Calu3 (cell line): ENCODE results near the gene MEGF8. TPM values are rescaled to one million over a fixed set of nuclear protein-coding genes. Genes with fewer than 3 reads are reported as not detected.
A peak's percentile ranks its signal among the peaks of the same experiment; 100 is the strongest.

ENCODE experiments used
- BruUV-seq: library from RNA; stranded (reverse); fragments of 400-500 nt; replicated peaks from 2 replicates; lab custom pipeline; 2021; lab: Mats Ljungman, UMichigan
- CTCF ChIA-PET: fragments of 300-600 bp; sonication (Branson Sonifier 250); formaldehyde crosslinking; loops from one replicate; lab custom pipeline; 2022; ENCODE audit warnings: antibody characterized with exemption; lab: Charles Lee
- DNase-seq: peaks from one replicate; pipeline ENCODE4 v3.0.0; 2022
- H3K27ac Mint-ChIP-seq: one replicate; pipeline ENCODE4 v1.8.0; 2022; ENCODE audit warnings: mixed read lengths; ENCODE audit not compliant: unreplicated experiment
- H3K27me3 Mint-ChIP-seq: one replicate; pipeline ENCODE4 v1.8.0; 2022; ENCODE audit warnings: mixed read lengths; ENCODE audit not compliant: unreplicated experiment
- H3K36me3 Mint-ChIP-seq: one replicate; pipeline ENCODE4 v1.8.0; 2022; ENCODE audit warnings: mild to moderate bottlenecking, moderate library complexity, mixed read lengths; ENCODE audit not compliant: insufficient read depth, unreplicated experiment
- H3K4me1 Mint-ChIP-seq: one replicate; pipeline ENCODE4 v1.8.0; 2022; ENCODE audit warnings: mild to moderate bottlenecking, low read depth, mixed read lengths; ENCODE audit not compliant: unreplicated experiment
- H3K4me3 Mint-ChIP-seq: one replicate; pipeline ENCODE4 v1.8.0; 2022; ENCODE audit warnings: mild to moderate bottlenecking, low read depth, moderate library complexity, mixed read lengths; ENCODE audit not compliant: unreplicated experiment
- H3K9me3 Mint-ChIP-seq: one replicate; pipeline ENCODE4 v1.8.0; 2022; ENCODE audit warnings: low read depth, mixed read lengths; ENCODE audit not compliant: unreplicated experiment
- CTCF ChIP-seq: fragments of 200-600 bp; IDR thresholded peaks from one replicate; pipeline ENCODE4 v1.8.0; 2022; ENCODE audit warnings: antibody characterized with exemption; ENCODE audit not compliant: unreplicated experiment
- intact Hi-C: fragments of 100-400 bp; cut with micrococcal nuclease; formaldehyde crosslinking; loops from one replicate; pipeline ENCODE4 v1.10.0; 2022; ENCODE audit not compliant: unreplicated experiment
- total RNA-seq: library from RNA; stranded (reverse); gene quantifications from 2 replicates; pipeline ENCODE4 v1.2.3, GENCODE V29; 2022

Gene MEGF8
- total RNA-seq, 1 experiment from 2014 or later, result 35.0 TPM

- H3K4me1 Mint-ChIP-seq, result peaks cover 34% of the 10 kb centered on the region
- no peaks in the 10 kb centered on the region for H3K9me3 Mint-ChIP-seq
- H3K27me3 Mint-ChIP-seq, result no peaks in the 10 kb centered on the region
- peak overlapping the region; percentile 53 for H3K27ac Mint-ChIP-seq
- CTCF ChIA-PET, result interaction anchor here (3.0 kb wide), 1 partner anchor 37 kb away, joined by 25 read pairs; no protein-coding TSS in a partner anchor
- TF ChIP-seq CTCF, result no peak
- BruUV-seq, result no TSS peak
- peak; percentile 41 for DNase-seq
- H3K4me3 Mint-ChIP-seq, result no peak overlapping the region
- H3K36me3 Mint-ChIP-seq, result peaks cover 51% of the 10 kb centered on the region
- intact Hi-C loops, result loop anchor here (10.0 kb wide), 1 partner anchor 156 kb away; no protein-coding TSS in a partner anchor
These were observed 44.1 kb upstream of the MEGF8 start for GRCh38 chr19:42281146-42281826.

- BruUV-seq, result no TSS peak
- Mint-ChIP-seq H3K4me1 (peaks cover 32% of the 10 kb centered on the region), H3K27me3 (no peaks in the 10 kb centered on the region), H3K4me3 (no peak overlapping the region), H3K27ac (peak overlapping the region; percentile 53), H3K36me3 (peaks cover 52% of the 10 kb centered on the region), H3K9me3 (no peaks in the 10 kb centered on the region)
- CTCF ChIA-PET, result interaction anchor here (0.6 to 3.0 kb wide), 4 partner anchors 23 to 39 kb away, joined by 3 to 25 read pairs (median 8); no protein-coding TSS in a partner anchor
- intact Hi-C loops, result loop anchor here (10.0 kb wide), 1 partner anchor 157 kb away; no protein-coding TSS in a partner anchor
- peak; percentile 51 for DNase-seq
- no peak for TF ChIP-seq CTCF
These were observed 43.3 kb upstream of the MEGF8 start for GRCh38 chr19:42281827-42282762.

GRCh38 chr19:42282819-42283187 is 42.6 kb upstream of the MEGF8 start:
- intact Hi-C loops, result loop anchor here (10.0 kb wide), 1 partner anchor 158 kb away; no protein-coding TSS in a partner anchor
- CTCF ChIA-PET, result interaction anchor here (0.6 to 0.8 kb wide), 3 partner anchors 24 to 39 kb away, joined by 3 to 11 read pairs (median 4); no protein-coding TSS in a partner anchor

More at GRCh38 chr19:42282819-42283187, 42.6 kb upstream of the MEGF8 start:
- no peaks in the 10 kb centered on the region for H3K27me3 Mint-ChIP-seq
- peaks cover 32% of the 10 kb centered on the region for H3K4me1 Mint-ChIP-seq
- no peaks in the 10 kb centered on the region for H3K9me3 Mint-ChIP-seq
- no peak overlapping the region for H3K4me3 Mint-ChIP-seq
- H3K27ac Mint-ChIP-seq, result no peak overlapping the region
- no peak for DNase-seq
- TF ChIP-seq CTCF, result no peak
- H3K36me3 Mint-ChIP-seq, result peaks cover 57% of the 10 kb centered on the region
- BruUV-seq, result no TSS peak
